GM21360 (cell line): Measurements from ENCODE around the gene CDYL2.
A peak's percentile ranks its signal among the peaks of the same experiment; 100 is the strongest.
"Not testable (repeated sequence)": the region's sequence is repeated elsewhere in the genome, so short reads cannot be mapped to it uniquely, and the experiment has no call there.

Source experiments
- ATAC-seq: cut with Tn5 transposase; IDR thresholded peaks from one replicate; pipeline ENCODE4 v1.9.1; 2021; ENCODE audit warnings: mild to moderate bottlenecking, moderate library complexity; ENCODE audit not compliant: unreplicated experiment

The CDYL2 gene

GRCh38 chr16:80809366-80809765 lies 5.0 kb upstream of the CDYL2 start:
- ATAC-seq: no peak

GRCh38 chr16:80807906-80808305 lies 3.5 kb upstream of the CDYL2 start:
- ATAC-seq: no peak

- no peak for ATAC-seq
These were observed 2.5 kb upstream of the CDYL2 start for GRCh38 chr16:80806927-80807340.

- no peak for ATAC-seq
These were observed 1.9 kb upstream of the CDYL2 start for GRCh38 chr16:80806289-80806688.

GRCh38 chr16:80804056-80804525 lies 307 bp downstream of the CDYL2 start:
- ATAC-seq: peak; percentile 42

GRCh38 chr16:80803339-80804055 lies 901 bp downstream of the CDYL2 start:
- ATAC-seq: peak; percentile 31

GRCh38 chr16:80802902-80803301 lies 1.5 kb downstream of the CDYL2 start:
- ATAC-seq: no peak

- ATAC-seq: no peak
These were observed 2.3 kb downstream of the CDYL2 start for GRCh38 chr16:80802138-80802537.

- ATAC-seq: no peak
These were observed 10.3 kb downstream of the CDYL2 start for GRCh38 chr16:80794071-80794470.

GRCh38 chr16:80792031-80792430 lies 12.4 kb downstream of the CDYL2 start:
- no peak for ATAC-seq

GRCh38 chr16:80791411-80791810 lies 13.0 kb downstream of the CDYL2 start:
- no peak for ATAC-seq

GRCh38 chr16:80790751-80791150 lies 13.6 kb downstream of the CDYL2 start:
- ATAC-seq: no peak

- ATAC-seq: no peak
These were observed 16.4 kb downstream of the CDYL2 start for GRCh38 chr16:80788027-80788426.

- ATAC-seq: not testable (repeated sequence)
These were observed 17.8 kb downstream of the CDYL2 start for GRCh38 chr16:80786561-80786960.

- no peak for ATAC-seq
These were observed 19.4 kb downstream of the CDYL2 start for GRCh38 chr16:80784951-80785350.

GRCh38 chr16:80778703-80779102 lies 25.7 kb downstream of the CDYL2 start:
- ATAC-seq: no peak

- ATAC-seq: no peak
These were observed 27.5 kb downstream of the CDYL2 start for GRCh38 chr16:80776856-80777255.

- ATAC-seq: no peak
These were observed 28.9 kb downstream of the CDYL2 start for GRCh38 chr16:80775450-80775849.

- no peak for ATAC-seq
These were observed 37.6 kb downstream of the CDYL2 start for GRCh38 chr16:80766798-80767197.

GRCh38 chr16:80759419-80760162 lies 44.8 kb downstream of the CDYL2 start:
- no peak for ATAC-seq

GRCh38 chr16:80754476-80754875 lies 49.9 kb downstream of the CDYL2 start:
- no peak for ATAC-seq

GRCh38 chr16:80752541-80752940 lies 51.9 kb downstream of the CDYL2 start:
- no peak for ATAC-seq
